HepG2 (cell line): ENCODE measurements around the gene MCOLN1. TPM values are rescaled to one million over a fixed set of nuclear protein-coding genes. Genes with fewer than 3 reads are reported as not detected.

Source experiments
- AKAP8 ChIP-seq: sonication (generic); formaldehyde crosslinking; IDR thresholded peaks from 2 replicates; pipeline ENCODE4 v1.5.1; 2020; ENCODE audit warnings: mild to moderate bottlenecking, missing genetic modification reagents
- ETV6 ChIP-seq: sonication (generic); formaldehyde crosslinking; conservative IDR thresholded peaks from 2 replicates; pipeline ENCODE4 v1.4.0; 2020; ENCODE audit warnings: missing genetic modification reagents
- FOXP1 ChIP-seq, 2 experiments: fragments of 450-650 bp in 1 of 2; IDR thresholded peaks; 2 replicates each; pipeline ENCODE4 v1.6.1; 2017 to 2018; ENCODE audit warnings: antibody characterized with exemption in 1 of 2
- GPBP1L1 ChIP-seq: sonication (generic); formaldehyde crosslinking; IDR thresholded peaks from 2 replicates; pipeline ENCODE4 v1.5.0; 2020; ENCODE audit warnings: mild to moderate bottlenecking, missing genetic modification reagents
- MAZ ChIP-seq, 2 experiments: sonication (generic) in 1 of 2; formaldehyde crosslinking in 1 of 2; IDR thresholded peaks; 2 replicates each; pipeline versions ENCODE4 v1.5.0 to v1.6.1; 2012 to 2020; ENCODE audit warnings: low read depth in 2 of 2, mild to moderate bottlenecking in 2 of 2, borderline replicate concordance in 1 of 2, improper control_type of control experiment in 1 of 2, low read length in 1 of 2, missing genetic modification reagents in 1 of 2, moderate library complexity in 1 of 2
- SMARCC2 ChIP-seq: fragments of 450-650 bp; IDR thresholded peaks from 2 replicates; pipeline ENCODE4 v1.6.1; 2017; ENCODE audit warnings: antibody characterized with exemption, mild to moderate bottlenecking
- SOX5 ChIP-seq: IDR thresholded peaks from 2 replicates; pipeline ENCODE4 v1.6.1; 2016; ENCODE audit warnings: borderline replicate concordance
- SRSF4 ChIP-seq: fragments of 200-400 bp; formaldehyde crosslinking; IDR thresholded peaks from one replicate; pipeline ENCODE4 v1.6.1; 2018; ENCODE audit warnings: mild to moderate bottlenecking, low read depth, low read length, moderate library complexity; ENCODE audit not compliant: poor library complexity, severe bottlenecking
- TBP ChIP-seq: sonication (generic); formaldehyde crosslinking; IDR thresholded peaks from 2 replicates; pipeline ENCODE4 v1.5.0; 2020; ENCODE audit warnings: missing genetic modification reagents
- TBX3 ChIP-seq: fragments of 450-650 bp; IDR thresholded peaks from 2 replicates; pipeline ENCODE4 v1.6.1; 2017; ENCODE audit warnings: antibody characterized with exemption, mild to moderate bottlenecking, inconsistent platforms, borderline replicate concordance
- U2AF1 ChIP-seq: fragments of 200-400 bp; formaldehyde crosslinking; optimal IDR thresholded peaks from 2 replicates; pipeline ENCODE3; 2017; ENCODE audit warnings: mild to moderate bottlenecking, low read depth, low read length
- ZHX2 ChIP-seq, 2 experiments: sonication (generic) in 1 of 2; formaldehyde crosslinking in 1 of 2; IDR thresholded peaks; 2 replicates each; pipeline versions ENCODE4 v1.6.1 to v1.9.0; 2014 to 2022; ENCODE audit warnings: antibody characterized with exemption in 1 of 2, borderline replicate concordance in 1 of 2, inconsistent platforms in 1 of 2, low read depth in 1 of 2, missing genetic modification reagents in 1 of 2
- ZNF138 ChIP-seq: sonication (generic); formaldehyde crosslinking; IDR thresholded peaks from 2 replicates; pipeline ENCODE4 v1.5.0; 2020; ENCODE audit warnings: mild to moderate bottlenecking, low read depth, missing genetic modification reagents
- ZNF350 ChIP-seq: sonication (generic); formaldehyde crosslinking; IDR thresholded peaks from 2 replicates; pipeline ENCODE4 v1.4.0; 2020; ENCODE audit warnings: mild to moderate bottlenecking, low read depth, missing genetic modification reagents, borderline replicate concordance
- polyA plus RNA-seq, 8 experiments: library from polyadenylated mRNA; depleted of rRNA in 3 of 8; stranded (reverse) in 7 of 8; unstranded in 1 of 8; fragments of >200 nt; fragmentation: Illumina TruSeq in 4 of 8; extraction: Trizol in 4 of 8; gene quantifications; 2 replicates each; pipeline versions ENCODE4 v1.2.1 to v1.2.3, GENCODE V29; 2011 to 2016; ENCODE audit warnings: low read depth in 4 of 8, missing spikeins in 1 of 8, mixed read lengths in 1 of 8; ENCODE audit not compliant: insufficient read depth in 1 of 8
- total RNA-seq, 5 experiments: library from RNA; depleted of rRNA; stranded (reverse); fragments of >200 nt; fragmentation: Illumina TruSeq; extraction: Trizol; gene quantifications; 2 replicates each; pipeline ENCODE4 v1.2.3, GENCODE V29; 2016; ENCODE audit warnings: low read depth in 1 of 5
- TF ChIP-seq, protein P1 (sequence below): sonication (generic); formaldehyde crosslinking; IDR thresholded peaks from 2 replicates; pipeline ENCODE4 v1.4.0; 2020; ENCODE audit warnings: missing genetic modification reagents

The MCOLN1 gene
- total and polyA plus RNA-seq, 2 of the 13 experiments (the other 11 are each of a cell fraction or from before 2014, with no cell fraction given): 3.4 to 15.7 TPM

DNA sequence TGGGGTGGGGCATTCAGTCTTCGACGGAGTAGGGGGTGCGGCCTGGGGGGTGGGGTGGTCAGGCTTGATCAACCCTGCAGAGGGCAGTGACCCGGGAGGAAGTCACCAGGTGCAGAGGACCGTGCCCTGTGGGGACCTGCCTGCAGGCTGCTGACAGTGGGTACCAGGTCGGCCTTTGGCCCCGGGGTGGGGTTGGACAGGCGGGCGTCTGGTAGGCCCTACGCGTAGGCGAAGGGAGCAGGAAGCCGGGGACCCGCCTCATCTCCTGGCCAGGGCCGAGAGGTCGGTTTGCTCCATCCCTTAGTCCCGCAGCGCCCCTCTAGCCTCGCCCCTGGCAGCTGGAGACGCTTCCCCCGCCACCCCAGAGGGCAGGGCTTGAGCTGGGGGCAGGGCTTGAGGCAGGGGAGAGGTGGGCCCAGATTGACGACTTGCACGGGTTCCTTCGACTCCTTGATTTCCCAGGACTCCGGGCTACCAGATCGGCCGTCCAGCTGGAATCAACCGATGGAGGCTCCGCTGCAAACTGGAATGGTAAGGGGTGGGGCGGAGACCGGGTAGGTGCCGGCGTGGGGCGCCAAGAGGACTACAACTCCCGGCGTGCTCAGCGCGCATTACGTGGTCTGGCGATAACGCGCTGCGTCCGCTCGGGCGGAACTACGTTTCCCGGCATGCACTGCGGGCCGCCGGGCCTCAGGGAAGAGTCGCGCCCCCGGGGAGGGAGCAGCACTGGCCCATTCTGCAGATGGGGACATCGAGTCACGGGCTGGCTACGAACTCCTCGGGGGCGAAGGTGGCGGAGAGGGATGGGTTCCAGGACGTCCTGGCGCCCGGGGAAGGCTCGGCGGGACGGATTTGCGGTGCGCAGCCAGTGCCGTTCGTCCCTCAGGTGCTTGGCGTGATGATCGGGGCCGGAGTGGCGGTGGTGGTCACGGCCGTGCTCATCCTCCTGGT, 12.9 kb downstream of the MCOLN1 start, which contains the start of gene PNPLA6 (continued):
- TF ChIP-seq ZHX2 (IDR thresholded peaks at IDR 0.05; ENCODE audit: low read depth) (peak; percentile 87), ZHX2 (CRISPR knock-in tag; IDR thresholded peaks at IDR 0.05; ENCODE audit: borderline replicate concordance) (no peak), ZNF138 (CRISPR knock-in tag) (peak; percentile 36; the same call in 1 of the 2 replicates), SMARCC2 (no peak), SOX5 (CRISPR knock-in tag) (peak; percentile 12; the same call in 1 of the 2 replicates), AKAP8 (CRISPR knock-in tag) (peak; percentile 94), ZNF350 (CRISPR knock-in tag) (peak; percentile 59; the same call in 1 of the 2 replicates), GPBP1L1 (no peak), TBX3 (no peak), U2AF1 (no peak), MAZ (IDR thresholded peaks at IDR 0.05; ENCODE audit: borderline replicate concordance, low read depth, low read length) (no peak), MAZ (CRISPR knock-in tag; IDR thresholded peaks at IDR 0.05; ENCODE audit: low read depth) (peak; percentile 68), TBP (no peak), FOXP1 (IDR thresholded peaks at IDR 0.05) (no peak), FOXP1 (CRISPR knock-in tag; IDR thresholded peaks at IDR 0.05) (no peak), ETV6 (peak; percentile 64; the same call in 1 of the 2 replicates), SRSF4 (no peak)
- TF ChIP-seq, protein P1, sequence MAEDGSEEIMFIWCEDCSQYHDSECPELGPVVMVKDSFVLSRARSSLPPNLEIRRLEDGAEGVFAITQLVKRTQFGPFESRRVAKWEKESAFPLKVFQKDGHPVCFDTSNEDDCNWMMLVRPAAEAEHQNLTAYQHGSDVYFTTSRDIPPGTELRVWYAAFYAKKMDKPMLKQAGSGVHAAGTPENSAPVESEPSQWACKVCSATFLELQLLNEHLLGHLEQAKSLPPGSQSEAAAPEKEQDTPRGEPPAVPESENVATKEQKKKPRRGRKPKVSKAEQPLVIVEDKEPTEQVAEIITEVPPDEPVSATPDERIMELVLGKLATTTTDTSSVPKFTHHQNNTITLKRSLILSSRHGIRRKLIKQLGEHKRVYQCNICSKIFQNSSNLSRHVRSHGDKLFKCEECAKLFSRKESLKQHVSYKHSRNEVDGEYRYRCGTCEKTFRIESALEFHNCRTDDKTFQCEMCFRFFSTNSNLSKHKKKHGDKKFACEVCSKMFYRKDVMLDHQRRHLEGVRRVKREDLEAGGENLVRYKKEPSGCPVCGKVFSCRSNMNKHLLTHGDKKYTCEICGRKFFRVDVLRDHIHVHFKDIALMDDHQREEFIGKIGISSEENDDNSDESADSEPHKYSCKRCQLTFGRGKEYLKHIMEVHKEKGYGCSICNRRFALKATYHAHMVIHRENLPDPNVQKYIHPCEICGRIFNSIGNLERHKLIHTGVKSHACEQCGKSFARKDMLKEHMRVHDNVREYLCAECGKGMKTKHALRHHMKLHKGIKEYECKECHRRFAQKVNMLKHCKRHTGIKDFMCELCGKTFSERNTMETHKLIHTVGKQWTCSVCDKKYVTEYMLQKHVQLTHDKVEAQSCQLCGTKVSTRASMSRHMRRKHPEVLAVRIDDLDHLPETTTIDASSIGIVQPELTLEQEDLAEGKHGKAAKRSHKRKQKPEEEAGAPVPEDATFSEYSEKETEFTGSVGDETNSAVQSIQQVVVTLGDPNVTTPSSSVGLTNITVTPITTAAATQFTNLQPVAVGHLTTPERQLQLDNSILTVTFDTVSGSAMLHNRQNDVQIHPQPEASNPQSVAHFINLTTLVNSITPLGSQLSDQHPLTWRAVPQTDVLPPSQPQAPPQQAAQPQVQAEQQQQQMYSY: peak; percentile 42; the same call in 1 of the 2 replicates
